Measurements from ENCODE around the gene CCNO. TPM values are rescaled to one million over a fixed set of nuclear protein-coding genes. Genes with fewer than 3 reads are reported as not detected.

CCNO gene
- total RNA-seq, 1 donor from 2014 or later = not detected

- no peaks in the 10 kb centered on the region for H3K36me3 Mint-ChIP-seq (ENCODE audit: unreplicated experiment)
- H3K4me1 Mint-ChIP-seq (ENCODE audit: unreplicated experiment) = peaks cover 30% of the 10 kb centered on the region
- no peaks in the 10 kb centered on the region for H3K9me3 Mint-ChIP-seq (ENCODE audit: unreplicated experiment)
- peak overlapping the region; percentile 83 for H3K4me3 Mint-ChIP-seq (ENCODE audit: unreplicated experiment)
- H3K27me3 Mint-ChIP-seq (ENCODE audit: unreplicated experiment) = peaks cover 78% of the 10 kb centered on the region
- TF ChIP-seq CTCF (IDR thresholded peaks at IDR 0.05) = no peak
- no peak overlapping the region for H3K27ac Mint-ChIP-seq (ENCODE audit: unreplicated experiment)
- DNase-seq (ENCODE audit: extremely low spot score, unreplicated experiment) = no peak
These were observed 1.5 kb downstream of the CCNO start for GRCh38 chr5:55231919-55232270.

GRCh38 chr5:55231029-55231918 is 2.1 kb downstream of the CCNO start:
- Mint-ChIP-seq H3K27me3 (ENCODE audit: unreplicated experiment) (peaks cover 74% of the 10 kb centered on the region), H3K4me3 (ENCODE audit: unreplicated experiment) (peak overlapping the region; percentile 83), H3K9me3 (ENCODE audit: unreplicated experiment) (no peaks in the 10 kb centered on the region), H3K4me1 (ENCODE audit: unreplicated experiment) (peaks cover 32% of the 10 kb centered on the region), H3K27ac (ENCODE audit: unreplicated experiment) (no peak overlapping the region), H3K36me3 (ENCODE audit: unreplicated experiment) (no peaks in the 10 kb centered on the region)
- no peak for DNase-seq (ENCODE audit: extremely low spot score, unreplicated experiment)
- no peak for TF ChIP-seq CTCF (IDR thresholded peaks at IDR 0.05)

- H3K9me3 Mint-ChIP-seq (ENCODE audit: unreplicated experiment) = no peaks in the 10 kb centered on the region
- TF ChIP-seq CTCF (IDR thresholded peaks at IDR 0.05) = no peak
- H3K27me3 Mint-ChIP-seq (ENCODE audit: unreplicated experiment) = peaks cover 77% of the 10 kb centered on the region
- H3K4me3 Mint-ChIP-seq (ENCODE audit: unreplicated experiment) = no peak overlapping the region
- peaks cover 33% of the 10 kb centered on the region for H3K4me1 Mint-ChIP-seq (ENCODE audit: unreplicated experiment)
- no peak overlapping the region for H3K27ac Mint-ChIP-seq (ENCODE audit: unreplicated experiment)
- H3K36me3 Mint-ChIP-seq (ENCODE audit: unreplicated experiment) = no peaks in the 10 kb centered on the region
- no peak for DNase-seq (ENCODE audit: extremely low spot score, unreplicated experiment)
These were observed 3.2 kb downstream of the CCNO start for GRCh38 chr5:55230086-55230629.

GRCh38 chr5:55227664-55228430 is 5.6 kb downstream of the CCNO start:
- peak overlapping the region; percentile 62 for H3K4me3 Mint-ChIP-seq (ENCODE audit: unreplicated experiment)
- TF ChIP-seq CTCF (IDR thresholded peaks at IDR 0.05) = no peak
- no peaks in the 10 kb centered on the region for H3K36me3 Mint-ChIP-seq (ENCODE audit: unreplicated experiment)
- peaks cover 88% of the 10 kb centered on the region for H3K27me3 Mint-ChIP-seq (ENCODE audit: unreplicated experiment)
- no peaks in the 10 kb centered on the region for H3K9me3 Mint-ChIP-seq (ENCODE audit: unreplicated experiment)
- H3K4me1 Mint-ChIP-seq (ENCODE audit: unreplicated experiment) = peaks cover 36% of the 10 kb centered on the region
- no peak for DNase-seq (ENCODE audit: extremely low spot score, unreplicated experiment)
- no peak overlapping the region for H3K27ac Mint-ChIP-seq (ENCODE audit: unreplicated experiment)
